ENCODE measurements around the gene DTX3L. TPM values are rescaled to one million over a fixed set of nuclear protein-coding genes. Genes with fewer than 3 reads are reported as not detected.

The DTX3L gene
- total RNA-seq: 67.5 TPM
- long read RNA-seq, full-length matches to known transcripts: 23 of 71 reads
- long read RNA-seq, partial matches to known transcripts: 5 of 71 reads
- long read RNA-seq, other reads (novel, unspliced or antisense): 43 of 71 reads

DNA sequence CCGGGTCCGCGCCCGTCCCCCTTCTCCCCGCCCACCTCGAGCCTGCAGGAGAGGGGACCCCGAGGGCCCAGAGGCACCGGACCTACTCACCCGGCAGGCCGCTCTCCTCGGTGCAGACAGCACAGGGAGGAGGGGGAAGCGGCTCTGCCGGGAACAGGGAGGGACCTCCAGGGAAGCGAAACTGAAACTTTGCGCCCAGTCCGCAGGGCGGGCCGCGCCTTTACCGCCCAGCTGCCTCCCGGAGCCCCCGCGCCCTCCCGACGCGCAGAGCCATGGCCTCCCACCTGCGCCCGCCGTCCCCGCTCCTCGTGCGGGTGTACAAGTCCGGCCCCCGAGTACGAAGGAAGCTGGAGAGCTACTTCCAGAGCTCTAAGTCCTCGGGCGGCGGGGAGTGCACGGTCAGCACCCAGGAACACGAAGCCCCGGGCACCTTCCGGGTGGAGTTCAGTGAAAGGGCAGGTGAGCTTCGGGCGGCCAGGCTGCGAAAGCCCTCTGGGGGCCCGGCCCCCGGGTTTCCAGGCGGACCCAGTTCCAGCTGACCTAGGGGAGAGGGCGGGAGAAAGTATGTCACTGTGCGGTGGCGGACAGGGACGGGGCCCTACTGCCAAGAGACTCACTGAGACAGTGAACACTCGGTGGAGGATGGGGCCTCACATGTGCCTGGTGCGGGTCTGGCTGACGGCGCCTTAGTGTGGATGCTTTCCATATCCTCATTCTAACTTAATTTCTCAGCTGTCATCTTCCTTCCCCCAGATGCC, at the start of gene DTX3L, which contains the start of gene PARP9:
Gene DTX3L (plus strand): TSS at position 184 of the 758 bp plus-strand sequence. CDS start 89 bp downstream, at position 273.
Gene PARP9 (minus strand): TSS at position 146 of the 758 bp plus-strand sequence. CDS start 4,680 bp downstream, outside the sequence.
- ATAC-seq (peak; percentile 98), DNase-seq (peak; percentile 95)
- intact Hi-C loops (cut with DNase I): loop anchor here (5.0 kb wide), 1 partner anchor 113 kb away; no protein-coding TSS in a partner anchor

DNA sequence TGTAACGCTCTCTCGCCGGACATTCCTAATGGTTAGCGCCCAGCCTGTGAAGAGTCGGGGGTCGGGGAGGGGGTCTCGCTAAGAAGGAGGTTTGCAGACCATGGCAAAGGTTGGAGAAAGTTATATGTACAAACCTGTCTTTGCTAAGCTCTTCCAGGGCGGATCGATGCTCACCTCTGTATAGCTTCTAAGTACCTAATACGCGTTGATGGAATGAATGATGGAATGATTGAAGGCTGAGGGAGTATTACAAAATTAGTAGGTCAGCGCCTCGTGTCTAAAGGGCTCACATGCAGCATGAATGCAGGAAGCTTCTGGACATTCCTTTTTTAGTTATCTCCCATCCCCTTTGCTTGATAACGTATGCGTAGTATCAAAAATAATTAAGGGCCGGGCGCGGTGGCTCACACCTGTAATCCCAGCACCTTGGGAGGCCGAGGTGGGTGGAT, 49.1 kb upstream of the DTX3L start:
- Histone ChIP-seq H3K9me3 (no peaks in the 10 kb centered on the region), H3K4me1 (peaks cover 30% of the 10 kb centered on the region), H3K36me3 (no peaks in the 10 kb centered on the region), H3K27me3 (no peaks in the 10 kb centered on the region), H3K27ac (peak overlapping the region; percentile 94), H3K4me3 (peak overlapping the region; percentile 90)
- intact Hi-C loops (cut with DNase I): no loop called here
- DNase-seq (no peak), ATAC-seq (no peak)
- TF ChIP-seq, protein P1, sequence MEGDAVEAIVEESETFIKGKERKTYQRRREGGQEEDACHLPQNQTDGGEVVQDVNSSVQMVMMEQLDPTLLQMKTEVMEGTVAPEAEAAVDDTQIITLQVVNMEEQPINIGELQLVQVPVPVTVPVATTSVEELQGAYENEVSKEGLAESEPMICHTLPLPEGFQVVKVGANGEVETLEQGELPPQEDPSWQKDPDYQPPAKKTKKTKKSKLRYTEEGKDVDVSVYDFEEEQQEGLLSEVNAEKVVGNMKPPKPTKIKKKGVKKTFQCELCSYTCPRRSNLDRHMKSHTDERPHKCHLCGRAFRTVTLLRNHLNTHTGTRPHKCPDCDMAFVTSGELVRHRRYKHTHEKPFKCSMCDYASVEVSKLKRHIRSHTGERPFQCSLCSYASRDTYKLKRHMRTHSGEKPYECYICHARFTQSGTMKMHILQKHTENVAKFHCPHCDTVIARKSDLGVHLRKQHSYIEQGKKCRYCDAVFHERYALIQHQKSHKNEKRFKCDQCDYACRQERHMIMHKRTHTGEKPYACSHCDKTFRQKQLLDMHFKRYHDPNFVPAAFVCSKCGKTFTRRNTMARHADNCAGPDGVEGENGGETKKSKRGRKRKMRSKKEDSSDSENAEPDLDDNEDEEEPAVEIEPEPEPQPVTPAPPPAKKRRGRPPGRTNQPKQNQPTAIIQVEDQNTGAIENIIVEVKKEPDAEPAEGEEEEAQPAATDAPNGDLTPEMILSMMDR (IDR thresholded peaks at IDR 0.05): no peak

More for the DNA sequence above, at the start of gene DTX3L, which contains the start of gene PARP9:
- peak within 1 kb of the TSS; percentile 98 for H3K27ac ChIP-seq
- H3K4me1 ChIP-seq: peaks cover 34% of the 10 kb centered on the region
- TF ChIP-seq, protein P1 (IDR thresholded peaks at IDR 0.05): no peak
- peak within 1 kb of the TSS; percentile 86 for H3K4me3 ChIP-seq
- peaks cover 41% of the 10 kb centered on the region for H3K36me3 ChIP-seq
- no peaks in the 10 kb centered on the region for H3K9me3 ChIP-seq
- H3K27me3 ChIP-seq: no peaks in the 10 kb centered on the region

DNA sequence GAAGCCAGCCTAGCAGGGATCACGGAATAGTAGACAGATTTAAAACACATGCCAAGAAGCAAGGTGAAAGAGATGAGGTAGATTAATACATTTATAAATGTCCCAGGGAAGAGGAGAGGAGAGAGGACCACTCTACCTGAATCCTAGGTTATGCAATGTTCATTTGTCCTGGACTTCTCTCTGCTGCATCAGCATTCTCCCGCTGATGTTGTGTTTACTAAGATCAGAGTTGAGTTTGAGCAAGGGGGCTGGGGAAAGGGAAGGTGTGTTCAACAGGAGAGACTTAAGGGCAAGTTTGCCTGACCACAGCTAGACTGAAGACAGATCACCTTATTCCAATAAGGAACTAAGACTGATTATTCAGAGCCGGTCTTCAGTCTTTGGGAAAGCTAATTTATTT, 48.3 kb upstream of the DTX3L start:
- no peak for DNase-seq
- ATAC-seq: no peak
- Histone ChIP-seq H3K27me3 (no peaks in the 10 kb centered on the region), H3K4me3 (no peak overlapping the region), H3K27ac (no peak overlapping the region), H3K36me3 (no peaks in the 10 kb centered on the region), H3K4me1 (peaks cover 27% of the 10 kb centered on the region), H3K9me3 (no peaks in the 10 kb centered on the region)
- TF ChIP-seq, protein P1 (IDR thresholded peaks at IDR 0.05): no peak
- intact Hi-C loops (cut with DNase I): no loop called here

DNA sequence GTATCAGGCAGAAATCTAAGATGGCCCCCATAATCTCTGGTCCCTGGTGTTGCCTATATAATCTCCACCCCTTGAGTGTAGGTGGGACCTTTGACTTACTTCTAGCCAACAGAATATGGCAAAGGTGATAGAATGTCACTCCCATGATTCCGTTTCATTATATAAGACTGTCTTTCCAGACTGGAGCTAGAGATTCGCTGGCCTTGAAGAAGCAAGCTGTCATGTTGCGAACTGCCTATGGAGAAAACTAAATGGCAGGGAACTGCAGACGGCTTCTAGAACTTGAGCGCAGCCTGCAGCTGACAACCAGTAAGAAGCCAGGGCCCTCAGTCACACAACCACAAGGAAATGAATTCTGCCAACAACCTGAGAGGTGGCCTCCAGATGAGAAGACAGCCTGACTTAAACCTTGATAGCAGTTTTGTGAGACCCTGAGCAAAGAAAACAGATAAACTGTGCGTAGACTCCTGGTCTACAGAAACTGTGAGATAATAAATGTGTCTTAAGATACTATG, 47.2 kb upstream of the DTX3L start:
- no peaks in the 10 kb centered on the region for H3K27me3 ChIP-seq
- H3K9me3 ChIP-seq: no peaks in the 10 kb centered on the region
- H3K4me3 ChIP-seq: no peak overlapping the region
- ATAC-seq (no peak), DNase-seq (no peak)
- peaks cover 16% of the 10 kb centered on the region for H3K4me1 ChIP-seq
- H3K36me3 ChIP-seq: no peaks in the 10 kb centered on the region
- TF ChIP-seq, protein P1 (IDR thresholded peaks at IDR 0.05): no peak
- intact Hi-C loops (cut with DNase I): no loop called here
- H3K27ac ChIP-seq: no peak overlapping the region

DNA sequence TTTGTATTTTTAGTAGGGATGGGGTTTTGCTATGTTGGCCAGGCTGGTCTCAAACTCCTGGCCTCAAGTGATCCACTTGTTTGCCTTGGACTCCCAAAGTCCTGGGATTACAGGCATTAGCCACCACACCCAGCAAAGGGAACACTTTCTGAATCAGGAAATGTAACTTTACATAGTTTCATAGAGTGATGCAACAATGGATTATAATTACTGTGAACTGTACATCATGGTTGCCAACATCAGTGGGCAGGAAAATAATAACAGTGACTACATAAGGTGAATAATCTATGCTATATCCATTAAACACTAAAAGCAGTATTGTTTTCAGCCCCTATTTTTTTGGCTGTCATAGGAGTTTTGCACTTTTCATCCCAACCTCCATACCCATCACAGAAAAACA, 44.4 kb upstream of the DTX3L start:
- no peak overlapping the region for H3K27ac ChIP-seq
- TF ChIP-seq, protein P1 (IDR thresholded peaks at IDR 0.05): no peak
- no peaks in the 10 kb centered on the region for H3K9me3 ChIP-seq
- H3K4me1 ChIP-seq: no peaks in the 10 kb centered on the region
- no peak overlapping the region for H3K4me3 ChIP-seq
- ATAC-seq (no peak), DNase-seq (no peak)
- intact Hi-C loops (cut with DNase I): no loop called here
- no peaks in the 10 kb centered on the region for H3K27me3 ChIP-seq
- H3K36me3 ChIP-seq: no peaks in the 10 kb centered on the region

All from upper lobe of right lung (tissue), 1 donor.